HepG2 (cell line): ENCODE measurements around the gene SAE1. TPM values are rescaled to one million over a fixed set of nuclear protein-coding genes. Genes with fewer than 3 reads are reported as not detected.
A peak's percentile ranks its signal among the peaks of the same experiment; 100 is the strongest.

Experiments used
- ATF7-NPFF ChIP-seq: sonication (generic); formaldehyde crosslinking; IDR thresholded peaks from 2 replicates; pipeline ENCODE4 v1.8.1; 2023; ENCODE audit warnings: mild to moderate bottlenecking, low read depth, missing genetic modification reagents, moderate library complexity
- BHLHE40 ChIP-seq: IDR thresholded peaks from 2 replicates; pipeline ENCODE4 v1.6.1; 2011; ENCODE audit warnings: low read length, improper control_type of control experiment
- ELF3 ChIP-seq: IDR thresholded peaks from 2 replicates; pipeline ENCODE4 v1.6.1; 2016; ENCODE audit warnings: missing genetic modification reagents, missing compliant biosample characterization
- FOXA1 ChIP-seq, 2 experiments: fragments of 450-650 bp in 1 of 2; sonication (generic) in 1 of 2; formaldehyde crosslinking in 1 of 2; IDR thresholded peaks; 2 replicates each; pipeline versions ENCODE4 v1.4.0 to v1.6.1; 2016 to 2020; ENCODE audit warnings: missing genetic modification reagents in 1 of 2
- GATAD1 ChIP-seq: IDR thresholded peaks from 2 replicates; pipeline ENCODE4 v1.6.1; 2016; ENCODE audit warnings: missing genetic modification reagents, missing compliant biosample characterization
- GATAD2A ChIP-seq: IDR thresholded peaks from 2 replicates; pipeline ENCODE4 v1.6.1; 2016
- GFI1 ChIP-seq: sonication (generic); formaldehyde crosslinking; IDR thresholded peaks from 2 replicates; pipeline ENCODE4 v1.5.0; 2020; ENCODE audit warnings: missing genetic modification reagents, mild to moderate bottlenecking, borderline replicate concordance
- GTF3A ChIP-seq: sonication (generic); formaldehyde crosslinking; conservative IDR thresholded peaks from 2 replicates; pipeline ENCODE4 v1.4.0; 2020; ENCODE audit warnings: mild to moderate bottlenecking, missing genetic modification reagents
- HMGA1 ChIP-seq: sonication (generic); formaldehyde crosslinking; conservative IDR thresholded peaks from 2 replicates; pipeline ENCODE4 v1.4.0; 2020; ENCODE audit warnings: missing genetic modification reagents
- HNRNPK ChIP-seq: fragments of 200-400 bp; formaldehyde crosslinking; IDR thresholded peaks from 2 replicates; pipeline ENCODE4 v1.6.1; 2018; ENCODE audit warnings: low read length, low read depth, moderate library complexity, mild to moderate bottlenecking; ENCODE audit not compliant: poor library complexity, severe bottlenecking
- KAT8 ChIP-seq: IDR thresholded peaks from 2 replicates; pipeline ENCODE4 v1.6.1; 2016; ENCODE audit warnings: missing genetic modification reagents, missing compliant biosample characterization
- MTF2 ChIP-seq: sonication (generic); formaldehyde crosslinking; IDR thresholded peaks from 2 replicates; pipeline ENCODE4 v1.5.0; 2020; ENCODE audit warnings: missing genetic modification reagents, borderline replicate concordance
- PPARG ChIP-seq: conservative IDR thresholded peaks from 2 replicates; pipeline ENCODE4 v1.6.1; 2016; ENCODE audit warnings: missing biosample characterization, missing genetic modification reagents
- SMAD1 ChIP-seq: sonication (generic); formaldehyde crosslinking; IDR thresholded peaks from 2 replicates; pipeline ENCODE4 v1.4.0; 2020; ENCODE audit warnings: missing genetic modification reagents, low read depth, mild to moderate bottlenecking, borderline replicate concordance
- SMARCC2 ChIP-seq: fragments of 450-650 bp; IDR thresholded peaks from 2 replicates; pipeline ENCODE4 v1.6.1; 2017; ENCODE audit warnings: antibody characterized with exemption, mild to moderate bottlenecking
- SMC3 ChIP-seq: IDR thresholded peaks from 2 replicates; pipeline ENCODE4 v1.6.1; 2011; ENCODE audit warnings: low read length, improper control_type of control experiment
- STAG1 ChIP-seq: sonication (generic); formaldehyde crosslinking; IDR thresholded peaks from 2 replicates; pipeline ENCODE4 v1.4.0; 2020; ENCODE audit warnings: missing genetic modification reagents
- THAP11 ChIP-seq: IDR thresholded peaks from 2 replicates; pipeline ENCODE4 v1.6.1; 2016; ENCODE audit warnings: missing biosample characterization, missing genetic modification reagents
- XBP1 ChIP-seq: sonication (generic); formaldehyde crosslinking; IDR thresholded peaks from 2 replicates; pipeline ENCODE4 v1.5.0; 2020; ENCODE audit warnings: missing genetic modification reagents
- ZFP82 ChIP-seq: sonication (generic); formaldehyde crosslinking; IDR thresholded peaks from 2 replicates; pipeline ENCODE4 v1.5.1; 2020; ENCODE audit warnings: mild to moderate bottlenecking, missing genetic modification reagents, borderline replicate concordance
- ZNF160 ChIP-seq: sonication (generic); formaldehyde crosslinking; IDR thresholded peaks from 2 replicates; pipeline ENCODE4 v1.8.0; 2022; ENCODE audit warnings: mild to moderate bottlenecking, inconsistent platforms, missing genetic modification reagents
- ZNF282 ChIP-seq: fragments of 450-650 bp; IDR thresholded peaks from 2 replicates; pipeline ENCODE4 v1.6.1; 2018; ENCODE audit not compliant: partially characterized antibody
- ZNF547 ChIP-seq: sonication (generic); formaldehyde crosslinking; IDR thresholded peaks from 2 replicates; pipeline ENCODE4 v1.5.1; 2020; ENCODE audit warnings: mild to moderate bottlenecking, missing genetic modification reagents
- ZNF614 ChIP-seq: IDR thresholded peaks from 2 replicates; pipeline ENCODE4 v1.6.1; 2018; ENCODE audit warnings: missing biosample characterization, missing genetic modification reagents, inconsistent platforms, borderline replicate concordance
- ZNF678 ChIP-seq: sonication (generic); formaldehyde crosslinking; IDR thresholded peaks from 2 replicates; pipeline ENCODE4 v1.4.0; 2020; ENCODE audit warnings: mild to moderate bottlenecking, missing genetic modification reagents
- ZNF839 ChIP-seq: sonication (generic); formaldehyde crosslinking; IDR thresholded peaks from 2 replicates; pipeline ENCODE4 v1.4.0; 2020; ENCODE audit warnings: missing genetic modification reagents, mild to moderate bottlenecking, borderline replicate concordance
- ZNF878 ChIP-seq: sonication (generic); formaldehyde crosslinking; IDR thresholded peaks from 2 replicates; pipeline ENCODE4 v1.8.1; 2023; ENCODE audit warnings: mild to moderate bottlenecking, missing genetic modification reagents, moderate library complexity
- polyA plus RNA-seq, 8 experiments: library from polyadenylated mRNA; depleted of rRNA in 3 of 8; stranded (reverse) in 7 of 8; unstranded in 1 of 8; fragments of >200 nt; fragmentation: Illumina TruSeq in 4 of 8; extraction: Trizol in 4 of 8; gene quantifications; 2 replicates each; pipeline versions ENCODE4 v1.2.1 to v1.2.3, GENCODE V29; 2011 to 2016; ENCODE audit warnings: low read depth in 4 of 8, missing spikeins in 1 of 8, mixed read lengths in 1 of 8; ENCODE audit not compliant: insufficient read depth in 1 of 8
- total RNA-seq, 5 experiments: library from RNA; depleted of rRNA; stranded (reverse); fragments of >200 nt; fragmentation: Illumina TruSeq; extraction: Trizol; gene quantifications; 2 replicates each; pipeline ENCODE4 v1.2.3, GENCODE V29; 2016; ENCODE audit warnings: low read depth in 1 of 5
- TF ChIP-seq, protein P1 (sequence below): IDR thresholded peaks from 2 replicates; pipeline ENCODE4 v1.6.1; 2016
- TF ChIP-seq, protein P2 (sequence below): sonication (generic); formaldehyde crosslinking; IDR thresholded peaks from 2 replicates; pipeline ENCODE4 v1.5.0; 2020; ENCODE audit warnings: missing genetic modification reagents

SAE1 gene
- total and polyA plus RNA-seq, 2 of the 13 experiments (the other 11 are each of a cell fraction or from before 2014, with no cell fraction given) = 87.6 to 197 TPM

DNA sequence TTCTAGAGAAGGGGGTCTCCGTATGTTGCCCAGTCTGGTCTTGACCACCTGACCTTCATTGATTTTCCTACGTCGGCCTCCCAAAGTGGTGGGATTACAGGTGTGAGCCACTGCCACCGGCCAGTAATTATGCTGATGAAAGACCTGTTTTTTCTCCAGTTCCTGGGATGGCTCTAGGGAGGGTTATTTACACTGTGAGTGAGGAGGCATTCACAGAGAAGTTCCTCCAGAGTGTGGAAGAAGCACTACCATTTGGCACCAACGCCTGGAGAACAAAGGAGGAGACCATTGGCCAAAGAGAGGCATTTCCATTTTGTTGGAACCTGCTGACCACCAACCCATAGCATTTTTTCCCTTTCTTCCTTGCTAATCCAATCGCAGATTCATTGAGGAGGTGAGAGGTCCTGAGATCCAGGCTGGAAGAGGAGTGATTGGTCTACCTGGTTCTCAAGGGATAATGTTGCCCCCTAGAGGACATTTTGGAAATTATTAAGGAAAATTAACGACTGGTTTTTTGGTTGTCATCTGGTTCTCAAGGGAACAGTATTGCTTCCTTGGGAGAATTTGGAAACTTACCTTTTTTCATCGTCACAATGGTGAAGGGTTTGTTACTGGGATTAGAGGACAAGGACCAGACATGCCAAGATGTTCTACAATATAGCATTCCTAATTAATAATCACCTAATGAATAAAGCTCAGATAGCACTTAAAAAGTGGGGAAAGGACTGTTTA, 5.5 kb upstream of the SAE1 start (continued):
- TF ChIP-seq SMARCC2 = no peak
- TF ChIP-seq SMC3 = peak; percentile 88
- no peak for TF ChIP-seq ZNF160 (CRISPR knock-in tag)
- TF ChIP-seq ZNF547 = no peak
- TF ChIP-seq GTF3A (CRISPR knock-in tag) = no peak
- TF ChIP-seq ATF7-NPFF (CRISPR knock-in tag) = no peak
- TF ChIP-seq SMAD1 (CRISPR knock-in tag) = no peak
- TF ChIP-seq ZNF282 = no peak
- 0 out of 2 replicates have a peak, but pooled peaks have one; percentile 43 for TF ChIP-seq ZNF878 (CRISPR knock-in tag)
- TF ChIP-seq, protein P1, sequence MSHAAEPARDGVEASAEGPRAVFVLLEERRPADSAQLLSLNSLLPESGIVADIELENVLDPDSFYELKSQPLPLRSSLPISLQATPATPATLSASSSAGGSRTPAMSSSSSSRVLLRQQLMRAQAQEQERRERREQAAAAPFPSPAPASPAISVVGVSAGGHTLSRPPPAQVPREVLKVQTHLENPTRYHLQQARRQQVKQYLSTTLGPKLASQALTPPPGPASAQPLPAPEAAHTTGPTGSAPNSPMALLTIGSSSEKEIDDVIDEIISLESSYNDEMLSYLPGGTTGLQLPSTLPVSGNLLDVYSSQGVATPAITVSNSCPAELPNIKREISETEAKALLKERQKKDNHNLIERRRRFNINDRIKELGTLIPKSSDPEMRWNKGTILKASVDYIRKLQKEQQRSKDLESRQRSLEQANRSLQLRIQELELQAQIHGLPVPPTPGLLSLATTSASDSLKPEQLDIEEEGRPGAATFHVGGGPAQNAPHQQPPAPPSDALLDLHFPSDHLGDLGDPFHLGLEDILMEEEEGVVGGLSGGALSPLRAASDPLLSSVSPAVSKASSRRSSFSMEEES = peak; percentile 37; the same call in 1 of the 2 replicates
- TF ChIP-seq ZNF614 (CRISPR knock-in tag) = peak; percentile 16; the same call in 1 of the 2 replicates
- peak; percentile 35; the same call in 1 of the 2 replicates for TF ChIP-seq ELF3 (CRISPR knock-in tag)
- peak; percentile 23; the same call in 1 of the 2 replicates for TF ChIP-seq KAT8 (CRISPR knock-in tag)
- TF ChIP-seq GFI1 (CRISPR knock-in tag) = 0 out of 2 replicates have a peak, but pooled peaks have one; percentile 30
- 0 out of 2 replicates have a peak, but pooled peaks have one; percentile 30 for TF ChIP-seq THAP11
- TF ChIP-seq ZNF678 (CRISPR knock-in tag) = no peak
- TF ChIP-seq HNRNPK = no peak
- peak; percentile 65; the same call in 1 of the 2 replicates for TF ChIP-seq PPARG (CRISPR knock-in tag)
- TF ChIP-seq GATAD2A (CRISPR knock-in tag) = peak; percentile 38
- TF ChIP-seq ZFP82 (CRISPR knock-in tag) = no peak
- TF ChIP-seq HMGA1 = no peak
- no peak for TF ChIP-seq XBP1 (CRISPR knock-in tag)
- peak; percentile 91 for TF ChIP-seq STAG1
- no peak for TF ChIP-seq MTF2 (CRISPR knock-in tag)
- no peak for TF ChIP-seq ZNF839 (CRISPR knock-in tag)
- no peak for TF ChIP-seq FOXA1 (IDR thresholded peaks at IDR 0.05)
- peak; percentile 61 for TF ChIP-seq FOXA1 (CRISPR knock-in tag; IDR thresholded peaks at IDR 0.05)
- TF ChIP-seq GATAD1 (CRISPR knock-in tag) = no peak
- no peak for TF ChIP-seq BHLHE40
- TF ChIP-seq, protein P2, sequence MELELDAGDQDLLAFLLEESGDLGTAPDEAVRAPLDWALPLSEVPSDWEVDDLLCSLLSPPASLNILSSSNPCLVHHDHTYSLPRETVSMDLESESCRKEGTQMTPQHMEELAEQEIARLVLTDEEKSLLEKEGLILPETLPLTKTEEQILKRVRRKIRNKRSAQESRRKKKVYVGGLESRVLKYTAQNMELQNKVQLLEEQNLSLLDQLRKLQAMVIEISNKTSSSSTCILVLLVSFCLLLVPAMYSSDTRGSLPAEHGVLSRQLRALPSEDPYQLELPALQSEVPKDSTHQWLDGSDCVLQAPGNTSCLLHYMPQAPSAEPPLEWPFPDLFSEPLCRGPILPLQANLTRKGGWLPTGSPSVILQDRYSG (CRISPR knock-in tag) = 0 out of 2 replicates have a peak, but pooled peaks have one; percentile 36
